Measurements from ENCODE around the gene SLC31A2.

SLC31A2 gene

DNA sequence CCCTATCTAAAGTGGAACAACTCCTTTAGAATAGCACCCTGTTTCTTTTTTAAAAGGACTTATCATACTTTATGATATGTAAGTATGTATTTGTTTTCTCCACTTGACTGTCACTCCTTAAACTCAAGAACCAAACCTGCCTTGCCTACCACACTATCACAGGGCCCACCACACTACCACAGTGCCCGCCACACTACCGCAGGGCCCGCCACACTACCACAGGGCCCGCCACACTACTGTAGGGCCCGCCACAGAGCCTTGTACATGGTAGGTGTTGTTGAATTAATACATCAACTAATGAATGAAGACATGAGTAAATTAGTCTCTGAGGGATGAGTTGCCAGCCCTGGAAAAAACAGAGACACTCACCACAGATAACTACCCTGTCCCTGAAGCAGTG is 18.0 kb downstream of the SLC31A2 start:
- Histone ChIP-seq H3K27me3 (ENCODE audit: low read depth, low read length) (no peaks in the 10 kb centered on the region), H3K36me3 (ENCODE audit: control insufficient read depth in 1 of 2, insufficient read depth in 2 of 2, low read length in 2 of 2) (peaks cover 83 to 86% of the 10 kb centered on the region in 2 donors), H3K4me3 (ENCODE audit: low read depth in 1 of 2, low read length in 2 of 2) (no peak overlapping the region), H3K4me1 (ENCODE audit: control insufficient read depth in 1 of 2, insufficient read depth in 2 of 2, low read length in 2 of 2) (peaks cover 0 to 7% of the 10 kb centered on the region in 2 donors), H3K27ac (ENCODE audit: low read length) (no peak overlapping the region), H3K9me3 (ENCODE audit: control insufficient read depth in 1 of 2, low read length in 2 of 2) (no peaks in the 10 kb centered on the region)

DNA sequence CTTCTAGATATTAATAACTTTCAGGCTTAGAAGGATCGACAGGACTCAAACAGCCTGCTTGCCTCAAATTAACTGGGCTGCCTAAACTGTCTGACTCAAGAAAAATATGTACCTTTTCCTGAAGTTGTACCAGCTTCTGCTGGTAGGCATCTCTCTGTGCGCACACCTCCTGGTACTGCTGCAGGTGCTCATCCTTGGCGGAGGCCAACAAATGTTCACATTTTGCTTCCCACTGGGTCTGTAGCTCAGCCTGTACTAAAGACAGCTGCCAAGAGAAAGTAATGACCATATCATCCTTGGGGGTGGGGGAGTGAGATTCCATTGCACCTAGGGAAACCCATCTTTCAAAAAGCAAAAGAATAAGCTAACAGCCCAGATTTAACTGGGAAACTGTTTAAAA is 22.5 kb downstream of the SLC31A2 start:
- Histone ChIP-seq H3K27me3 (ENCODE audit: low read depth, low read length) (no peaks in the 10 kb centered on the region), H3K4me1 (ENCODE audit: control insufficient read depth in 1 of 2, insufficient read depth in 2 of 2, low read length in 2 of 2) (no peaks in the 10 kb centered on the region), H3K27ac (ENCODE audit: low read length) (no peak overlapping the region), H3K4me3 (ENCODE audit: low read depth in 1 of 2, low read length in 2 of 2) (no peak overlapping the region), H3K9me3 (ENCODE audit: control insufficient read depth in 1 of 2, low read length in 2 of 2) (no peaks in the 10 kb centered on the region), H3K36me3 (ENCODE audit: control insufficient read depth in 1 of 2, insufficient read depth in 2 of 2, low read length in 2 of 2) (peaks cover 86 to 90% of the 10 kb centered on the region in 2 donors)

DNA sequence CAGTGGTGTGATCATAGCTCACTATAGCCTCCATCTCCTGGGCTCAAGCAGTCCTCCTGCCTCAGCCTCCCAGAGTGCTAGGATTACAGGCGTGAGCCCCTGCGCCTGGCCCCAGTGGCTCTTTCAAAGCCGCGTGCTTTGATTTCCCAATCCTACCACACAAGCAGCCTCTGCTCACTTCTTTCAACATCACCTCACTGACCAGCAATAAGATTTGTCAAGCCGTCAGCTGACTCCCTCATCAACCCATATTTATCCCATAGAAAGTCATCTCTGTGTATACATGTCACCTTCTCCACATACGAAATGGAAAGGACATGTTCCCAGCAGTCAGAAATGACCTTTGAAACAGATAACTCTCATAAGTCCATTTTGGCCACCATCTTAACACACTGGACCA is 26.0 kb downstream of the SLC31A2 start:
- H3K27me3 ChIP-seq (ENCODE audit: low read depth, low read length), result no peaks in the 10 kb centered on the region
- peaks cover 76 to 85% of the 10 kb centered on the region in 2 donors for H3K36me3 ChIP-seq (ENCODE audit: control insufficient read depth in 1 of 2, insufficient read depth in 2 of 2, low read length in 2 of 2)
- H3K27ac ChIP-seq (ENCODE audit: low read length), result no peak overlapping the region

DNA sequence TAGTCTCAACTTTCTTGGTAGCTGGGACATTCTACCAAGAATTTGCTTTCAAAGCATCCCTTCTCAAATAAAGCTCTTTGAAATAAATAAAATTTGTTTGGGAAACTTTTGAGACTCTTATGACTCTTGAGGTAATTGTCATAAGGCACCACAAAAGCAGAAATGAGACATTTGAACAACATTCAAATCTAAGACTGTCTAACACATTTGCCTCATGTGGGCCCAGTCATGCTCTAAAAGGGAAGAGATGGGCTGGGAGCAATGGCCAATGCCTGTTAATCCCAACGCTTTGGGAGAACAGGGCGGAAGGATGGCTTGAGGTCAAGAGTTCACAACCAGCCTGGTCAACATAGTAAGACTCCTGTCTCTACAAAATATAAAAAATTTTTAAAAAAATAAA is 26.4 kb downstream of the SLC31A2 start:
- peaks cover 81 to 90% of the 10 kb centered on the region in 2 donors for H3K36me3 ChIP-seq (ENCODE audit: control insufficient read depth in 1 of 2, insufficient read depth in 2 of 2, low read length in 2 of 2)
- no peaks in the 10 kb centered on the region for H3K4me1 ChIP-seq (ENCODE audit: control insufficient read depth in 1 of 2, insufficient read depth in 2 of 2, low read length in 2 of 2)
- H3K4me3 ChIP-seq (ENCODE audit: low read depth in 1 of 2, low read length in 2 of 2), result no peak overlapping the region
- no peak overlapping the region for H3K27ac ChIP-seq (ENCODE audit: low read length)
- H3K9me3 ChIP-seq (ENCODE audit: control insufficient read depth in 1 of 2, low read length in 2 of 2), result no peaks in the 10 kb centered on the region
- no peaks in the 10 kb centered on the region for H3K27me3 ChIP-seq (ENCODE audit: low read depth, low read length)

More for the DNA sequence above, 26.0 kb downstream of the SLC31A2 start:
- H3K4me1 ChIP-seq (ENCODE audit: control insufficient read depth in 1 of 2, insufficient read depth in 2 of 2, low read length in 2 of 2), result no peaks in the 10 kb centered on the region
- H3K9me3 ChIP-seq (ENCODE audit: control insufficient read depth in 1 of 2, low read length in 2 of 2), result no peaks in the 10 kb centered on the region
- H3K4me3 ChIP-seq (ENCODE audit: low read depth in 1 of 2, low read length in 2 of 2), result no peak overlapping the region

DNA sequence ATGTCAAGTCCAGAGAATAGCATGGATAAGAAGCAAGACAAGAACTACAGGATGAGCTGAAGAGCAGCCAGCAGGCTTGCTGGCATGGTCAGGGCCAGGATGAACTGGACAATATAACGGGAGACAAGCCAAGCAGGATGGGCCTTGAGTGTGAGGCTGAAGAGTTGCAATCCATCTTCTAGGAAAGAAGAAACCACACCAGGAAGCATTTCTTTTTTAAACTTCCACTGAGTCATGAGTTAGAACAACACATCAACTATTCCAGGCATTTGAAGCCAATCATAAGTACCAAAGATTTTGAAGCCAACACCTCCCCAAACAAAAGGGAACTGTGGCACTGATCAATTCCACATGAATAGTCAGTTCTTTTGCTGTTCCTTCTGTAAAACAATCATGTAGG is 27.3 kb downstream of the SLC31A2 start:
- H3K36me3 ChIP-seq (ENCODE audit: control insufficient read depth in 1 of 2, insufficient read depth in 2 of 2, low read length in 2 of 2), result peaks cover 81 to 90% of the 10 kb centered on the region in 2 donors

DNA sequence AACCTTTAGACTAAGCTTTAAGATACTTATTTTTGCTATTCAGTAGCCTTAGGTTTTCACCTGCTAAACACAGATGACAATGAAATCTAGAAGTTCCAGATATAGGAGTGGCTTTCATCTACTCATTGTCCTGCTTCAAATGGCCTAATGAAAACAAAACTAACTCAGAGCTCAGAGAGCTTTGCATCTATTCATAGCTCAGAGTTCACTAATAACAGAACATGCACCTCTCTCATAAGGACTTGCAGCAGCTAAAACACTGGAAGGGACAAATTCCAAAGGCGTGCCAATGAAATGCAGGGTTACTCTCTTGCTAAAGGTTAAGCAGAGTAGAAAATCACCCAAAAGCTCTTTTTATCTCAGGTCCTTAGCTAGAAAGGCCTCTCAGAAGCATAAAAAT is 29.0 kb downstream of the SLC31A2 start:
- Histone ChIP-seq H3K4me1 (ENCODE audit: control insufficient read depth in 1 of 2, insufficient read depth in 2 of 2, low read length in 2 of 2) (no peaks in the 10 kb centered on the region), H3K4me3 (ENCODE audit: low read depth in 1 of 2, low read length in 2 of 2) (no peak overlapping the region), H3K9me3 (ENCODE audit: control insufficient read depth in 1 of 2, low read length in 2 of 2) (no peaks in the 10 kb centered on the region), H3K27ac (ENCODE audit: low read length) (no peak overlapping the region), H3K27me3 (ENCODE audit: low read depth, low read length) (no peaks in the 10 kb centered on the region), H3K36me3 (ENCODE audit: control insufficient read depth in 1 of 2, insufficient read depth in 2 of 2, low read length in 2 of 2) (peaks cover 81 to 91% of the 10 kb centered on the region in 2 donors)

More for the DNA sequence above, 27.3 kb downstream of the SLC31A2 start:
- Histone ChIP-seq H3K4me3 (ENCODE audit: low read depth in 1 of 2, low read length in 2 of 2) (no peak overlapping the region), H3K27me3 (ENCODE audit: low read depth, low read length) (no peaks in the 10 kb centered on the region), H3K9me3 (ENCODE audit: control insufficient read depth in 1 of 2, low read length in 2 of 2) (no peaks in the 10 kb centered on the region), H3K27ac (ENCODE audit: low read length) (no peak overlapping the region), H3K4me1 (ENCODE audit: control insufficient read depth in 1 of 2, insufficient read depth in 2 of 2, low read length in 2 of 2) (no peaks in the 10 kb centered on the region)

DNA sequence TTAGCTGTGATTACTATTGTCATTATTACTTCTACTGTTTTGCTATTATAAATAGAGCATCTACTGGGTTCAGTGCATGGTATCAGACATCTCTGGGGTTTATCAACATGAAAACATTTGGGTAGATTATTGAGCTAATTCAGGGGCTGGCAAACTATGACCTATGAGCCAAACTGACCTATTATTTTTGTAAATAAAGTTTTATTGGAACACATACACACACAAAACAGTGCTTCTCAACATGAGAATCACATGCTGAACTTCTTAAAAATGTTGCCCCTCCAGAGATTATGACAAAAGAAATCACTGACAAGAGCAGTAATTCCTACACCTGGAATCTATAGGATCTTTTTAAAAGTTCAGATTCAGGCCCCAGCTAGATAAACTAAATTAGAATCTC is 30.4 kb downstream of the SLC31A2 start:
- Histone ChIP-seq H3K9me3 (ENCODE audit: control insufficient read depth in 1 of 2, low read length in 2 of 2) (no peaks in the 10 kb centered on the region), H3K4me3 (ENCODE audit: low read depth in 1 of 2, low read length in 2 of 2) (no peak overlapping the region), H3K27me3 (ENCODE audit: low read depth, low read length) (no peaks in the 10 kb centered on the region), H3K36me3 (ENCODE audit: control insufficient read depth in 1 of 2, insufficient read depth in 2 of 2, low read length in 2 of 2) (peaks cover 78 to 92% of the 10 kb centered on the region in 2 donors), H3K4me1 (ENCODE audit: control insufficient read depth in 1 of 2, insufficient read depth in 2 of 2, low read length in 2 of 2) (no peaks in the 10 kb centered on the region), H3K27ac (ENCODE audit: low read length) (no peak overlapping the region)

DNA sequence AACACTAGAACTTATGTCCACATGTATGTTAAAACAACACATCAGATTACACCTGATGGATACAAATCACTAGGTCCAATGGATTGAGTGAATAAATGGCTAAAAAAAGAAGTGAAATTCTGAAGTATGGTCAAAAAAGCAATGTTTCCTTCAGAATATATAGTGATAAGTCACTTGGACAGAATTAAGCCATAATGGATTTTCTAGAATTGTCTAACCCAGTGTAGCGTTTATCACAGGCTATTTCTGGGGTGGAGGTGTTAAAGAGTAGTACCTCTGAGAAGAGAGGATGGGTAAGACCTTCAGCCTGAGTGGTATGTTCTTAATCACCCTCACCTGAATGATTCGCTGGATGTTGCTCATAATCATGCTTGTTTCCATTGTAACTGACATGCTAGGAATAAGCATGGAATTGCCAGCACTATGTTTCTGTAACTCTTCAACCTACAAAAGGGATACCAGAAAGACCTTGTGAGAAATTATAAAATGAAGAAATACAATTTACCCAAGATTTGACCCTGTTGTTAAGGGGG is 33.2 kb downstream of the SLC31A2 start:
- Histone ChIP-seq H3K9me3 (ENCODE audit: control insufficient read depth in 1 of 2, low read length in 2 of 2) (no peaks in the 10 kb centered on the region), H3K4me3 (ENCODE audit: low read depth in 1 of 2, low read length in 2 of 2) (no peak overlapping the region), H3K27me3 (ENCODE audit: low read depth, low read length) (no peaks in the 10 kb centered on the region), H3K4me1 (ENCODE audit: control insufficient read depth in 1 of 2, insufficient read depth in 2 of 2, low read length in 2 of 2) (no peaks in the 10 kb centered on the region), H3K36me3 (ENCODE audit: control insufficient read depth in 1 of 2, insufficient read depth in 2 of 2, low read length in 2 of 2) (peaks cover 82 to 91% of the 10 kb centered on the region in 2 donors), H3K27ac (ENCODE audit: low read length) (no peak overlapping the region)

DNA sequence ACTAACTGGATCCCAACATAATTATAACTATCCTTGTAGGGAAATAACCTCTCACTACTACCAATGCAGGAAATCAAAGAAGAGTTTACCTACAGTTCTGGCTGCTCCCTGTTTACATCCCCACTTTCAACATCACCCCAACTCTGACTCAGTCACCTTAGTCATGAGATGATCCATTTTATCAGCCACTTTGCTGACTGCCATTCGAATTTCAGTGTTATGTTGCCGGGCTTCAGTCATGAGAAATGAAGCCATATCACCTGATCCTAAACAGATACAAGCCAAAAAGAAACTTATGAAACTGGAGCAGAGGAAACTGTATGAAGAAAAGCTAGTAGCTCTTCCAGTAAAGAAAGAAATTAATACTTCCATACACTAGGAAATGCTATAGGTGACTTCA is 33.7 kb downstream of the SLC31A2 start:
- H3K27ac ChIP-seq (ENCODE audit: low read length), result no peak overlapping the region
- H3K36me3 ChIP-seq (ENCODE audit: control insufficient read depth in 1 of 2, insufficient read depth in 2 of 2, low read length in 2 of 2), result peaks cover 82 to 91% of the 10 kb centered on the region in 2 donors
- no peaks in the 10 kb centered on the region for H3K27me3 ChIP-seq (ENCODE audit: low read depth, low read length)
- H3K4me3 ChIP-seq (ENCODE audit: low read depth in 1 of 2, low read length in 2 of 2), result no peak overlapping the region
- no peaks in the 10 kb centered on the region for H3K4me1 ChIP-seq (ENCODE audit: control insufficient read depth in 1 of 2, insufficient read depth in 2 of 2, low read length in 2 of 2)
- H3K9me3 ChIP-seq (ENCODE audit: control insufficient read depth in 1 of 2, low read length in 2 of 2), result no peaks in the 10 kb centered on the region

DNA sequence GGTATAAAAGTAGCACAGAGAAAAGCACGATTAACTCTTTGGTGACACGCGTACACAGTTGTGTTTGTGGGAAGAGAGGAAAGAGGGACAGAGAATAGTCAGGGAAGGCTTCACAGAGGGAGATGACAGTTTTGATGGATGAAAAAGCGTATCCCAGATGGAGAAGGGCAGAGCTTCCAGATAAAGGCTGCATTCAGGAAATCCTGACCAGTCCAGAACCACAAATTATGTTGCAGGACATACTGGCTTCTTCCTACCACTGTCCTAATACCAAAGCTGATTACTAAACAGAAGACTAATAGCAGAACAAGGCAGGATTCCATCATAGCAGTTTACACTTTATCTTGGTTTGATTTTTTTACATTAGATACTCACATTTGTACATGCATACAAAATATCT is 34.5 kb downstream of the SLC31A2 start:
- H3K27me3 ChIP-seq (ENCODE audit: low read depth, low read length), result no peaks in the 10 kb centered on the region
- H3K36me3 ChIP-seq (ENCODE audit: control insufficient read depth in 1 of 2, insufficient read depth in 2 of 2, low read length in 2 of 2), result peaks cover 86 to 87% of the 10 kb centered on the region in 2 donors
- no peaks in the 10 kb centered on the region for H3K4me1 ChIP-seq (ENCODE audit: control insufficient read depth in 1 of 2, insufficient read depth in 2 of 2, low read length in 2 of 2)
- H3K27ac ChIP-seq (ENCODE audit: low read length), result no peak overlapping the region
- H3K4me3 ChIP-seq (ENCODE audit: low read depth in 1 of 2, low read length in 2 of 2), result no peak overlapping the region
- no peaks in the 10 kb centered on the region for H3K9me3 ChIP-seq (ENCODE audit: control insufficient read depth in 1 of 2, low read length in 2 of 2)

DNA sequence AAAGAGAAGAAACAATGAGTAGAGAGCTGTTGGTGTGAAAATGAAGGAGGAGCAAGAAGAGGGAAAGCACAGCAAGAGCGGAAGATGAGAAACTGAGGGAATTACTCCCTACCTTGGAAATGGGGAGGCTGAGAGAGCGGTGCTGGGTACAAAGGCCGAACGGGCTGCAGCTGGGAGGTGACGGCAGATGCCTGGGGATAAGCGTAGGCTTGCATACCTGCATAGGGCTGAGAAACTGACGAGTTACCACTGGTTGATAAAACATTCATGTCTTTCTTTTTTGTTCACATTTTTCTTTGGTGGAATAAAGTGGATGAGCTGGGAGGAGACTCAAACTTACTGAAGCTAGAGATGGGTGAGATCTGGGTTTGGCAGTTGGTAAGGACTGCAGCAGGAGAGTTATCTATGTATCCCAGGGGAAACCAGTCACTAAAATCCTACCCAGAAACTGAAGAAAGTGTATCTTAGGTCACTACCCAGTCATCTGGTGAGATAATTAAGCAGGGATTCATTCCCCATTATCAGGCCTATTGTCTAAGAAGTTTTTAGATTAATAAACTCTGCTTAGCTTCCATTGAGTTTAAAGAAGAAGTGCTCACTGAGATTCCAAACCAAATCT is 35.4 kb downstream of the SLC31A2 start:
- Histone ChIP-seq H3K4me1 (ENCODE audit: control insufficient read depth in 1 of 2, insufficient read depth in 2 of 2, low read length in 2 of 2) (no peaks in the 10 kb centered on the region), H3K27ac (ENCODE audit: low read length) (no peak overlapping the region)

More for the DNA sequence above, 35.4 kb downstream of the SLC31A2 start:
- no peaks in the 10 kb centered on the region for H3K9me3 ChIP-seq (ENCODE audit: control insufficient read depth in 1 of 2, low read length in 2 of 2)
- no peak overlapping the region for H3K4me3 ChIP-seq (ENCODE audit: low read depth in 1 of 2, low read length in 2 of 2)
- no peaks in the 10 kb centered on the region for H3K27me3 ChIP-seq (ENCODE audit: low read depth, low read length)
- H3K36me3 ChIP-seq (ENCODE audit: control insufficient read depth in 1 of 2, insufficient read depth in 2 of 2, low read length in 2 of 2), result peaks cover 81 to 82% of the 10 kb centered on the region in 2 donors

Data from muscle layer of duodenum (tissue), 2 donors.